ENCODE results near the gene BRINP1. TPM values are rescaled to one million over a fixed set of nuclear protein-coding genes. Genes with fewer than 3 reads are reported as not detected.

BRINP1 gene
- total and polyA plus RNA-seq, 2 experiments from 2014 or later, result 13.4 to 33.5 TPM

GRCh38 chr9:119148855-119149254, 220.4 kb downstream of the BRINP1 start (continued):
- TF ChIP-seq, protein P1, sequence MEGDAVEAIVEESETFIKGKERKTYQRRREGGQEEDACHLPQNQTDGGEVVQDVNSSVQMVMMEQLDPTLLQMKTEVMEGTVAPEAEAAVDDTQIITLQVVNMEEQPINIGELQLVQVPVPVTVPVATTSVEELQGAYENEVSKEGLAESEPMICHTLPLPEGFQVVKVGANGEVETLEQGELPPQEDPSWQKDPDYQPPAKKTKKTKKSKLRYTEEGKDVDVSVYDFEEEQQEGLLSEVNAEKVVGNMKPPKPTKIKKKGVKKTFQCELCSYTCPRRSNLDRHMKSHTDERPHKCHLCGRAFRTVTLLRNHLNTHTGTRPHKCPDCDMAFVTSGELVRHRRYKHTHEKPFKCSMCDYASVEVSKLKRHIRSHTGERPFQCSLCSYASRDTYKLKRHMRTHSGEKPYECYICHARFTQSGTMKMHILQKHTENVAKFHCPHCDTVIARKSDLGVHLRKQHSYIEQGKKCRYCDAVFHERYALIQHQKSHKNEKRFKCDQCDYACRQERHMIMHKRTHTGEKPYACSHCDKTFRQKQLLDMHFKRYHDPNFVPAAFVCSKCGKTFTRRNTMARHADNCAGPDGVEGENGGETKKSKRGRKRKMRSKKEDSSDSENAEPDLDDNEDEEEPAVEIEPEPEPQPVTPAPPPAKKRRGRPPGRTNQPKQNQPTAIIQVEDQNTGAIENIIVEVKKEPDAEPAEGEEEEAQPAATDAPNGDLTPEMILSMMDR (conservative IDR thresholded peaks at IDR 0.05; ENCODE audit: low read depth in 2 of 2), result no peak
- no peak for TF ChIP-seq CREB1 (CRISPR knock-in tag; IDR thresholded peaks at IDR 0.05; ENCODE audit: low read depth)
- TF ChIP-seq EZH2 (IDR thresholded peaks at IDR 0.05; ENCODE audit: low read depth, unreplicated experiment), result no peak

DNA sequence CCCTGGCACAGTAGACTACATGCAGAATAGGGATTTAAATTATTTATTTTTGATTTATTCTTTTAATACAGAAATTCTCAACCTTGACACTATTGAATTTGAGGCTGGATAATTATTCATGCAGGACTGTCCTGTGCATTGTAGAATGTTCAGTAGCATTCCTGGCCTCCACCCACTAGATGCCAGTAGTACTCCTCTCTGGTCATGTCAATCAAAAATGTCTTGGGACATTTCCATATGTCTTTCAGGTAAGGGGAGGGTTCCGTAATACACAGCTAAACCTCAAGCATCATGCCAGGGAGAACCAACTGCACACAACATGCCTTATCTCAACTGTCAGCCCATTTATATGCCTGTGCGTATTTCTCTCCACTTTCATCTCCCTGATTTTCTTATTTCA, 231.8 kb downstream of the BRINP1 start:
- H4K20me1 ChIP-seq (replicated peaks; ENCODE audit: insufficient read depth), result no peaks in the 10 kb centered on the region
- H3K27me3 ChIP-seq (ENCODE audit: insufficient read depth), result no peaks in the 10 kb centered on the region
- Mint-ChIP-seq H3K4me1 (no peaks in the 10 kb centered on the region), H3K4me3 (no peak overlapping the region), H3K27ac (no peak overlapping the region), H3K36me3 (ENCODE audit: low read depth) (peaks cover 5% of the 10 kb centered on the region; the same call in 2 of the 3 replicates), H3K27me3 (ENCODE audit: insufficient read depth, low read depth, poor library complexity) (no peaks in the 10 kb centered on the region), H3K9me3 (peaks cover 8% of the 10 kb centered on the region)
- H3K4me2 ChIP-seq, result no peak overlapping the region
- no peak overlapping the region for H2AFZ ChIP-seq
- 0 out of 2 replicates have a peak, but pooled peaks cover 4% of the 10 kb centered on the region for H3K4me1 ChIP-seq (ENCODE audit: insufficient read depth)
- no peak overlapping the region for H3K27ac ChIP-seq (ENCODE audit: low read depth)
- no peaks in the 10 kb centered on the region for H3F3A ChIP-seq (replicated peaks; ENCODE audit: low read depth)
- TF ChIP-seq, protein P2, sequence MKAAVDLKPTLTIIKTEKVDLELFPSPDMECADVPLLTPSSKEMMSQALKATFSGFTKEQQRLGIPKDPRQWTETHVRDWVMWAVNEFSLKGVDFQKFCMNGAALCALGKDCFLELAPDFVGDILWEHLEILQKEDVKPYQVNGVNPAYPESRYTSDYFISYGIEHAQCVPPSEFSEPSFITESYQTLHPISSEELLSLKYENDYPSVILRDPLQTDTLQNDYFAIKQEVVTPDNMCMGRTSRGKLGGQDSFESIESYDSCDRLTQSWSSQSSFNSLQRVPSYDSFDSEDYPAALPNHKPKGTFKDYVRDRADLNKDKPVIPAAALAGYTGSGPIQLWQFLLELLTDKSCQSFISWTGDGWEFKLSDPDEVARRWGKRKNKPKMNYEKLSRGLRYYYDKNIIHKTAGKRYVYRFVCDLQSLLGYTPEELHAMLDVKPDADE (IDR thresholded peaks at IDR 0.05), result no peak
- TF ChIP-seq REST (IDR thresholded peaks at IDR 0.05; ENCODE audit: unreplicated experiment) (no peak), JUNB (IDR thresholded peaks at IDR 0.05; ENCODE audit: unreplicated experiment) (no peak)
- TF ChIP-seq, protein P1 (conservative IDR thresholded peaks at IDR 0.05; ENCODE audit: low read depth in 2 of 2), result peak in 1 of 2 experiments; percentile 38; a peak in 3 of 4 replicates
- H3K36me3 ChIP-seq (ENCODE audit: insufficient read depth), result no peaks in the 10 kb centered on the region
- no peak overlapping the region for H3K4me3 ChIP-seq
- H3K79me2 ChIP-seq (replicated peaks; ENCODE audit: insufficient read depth), result no peaks in the 10 kb centered on the region
- ATAC-seq (no peak), DNase-seq (ENCODE audit: low spot score) (no peak)
- no peaks in the 10 kb centered on the region for H3K9me2 ChIP-seq (ENCODE audit: insufficient read depth)
